ENCODE results near the gene TSPAN2. TPM values are rescaled to one million over a fixed set of nuclear protein-coding genes. Genes with fewer than 3 reads are reported as not detected.

Gene TSPAN2
- total and polyA plus RNA-seq, 4 donors = 26.2 to 83.0 (median 39.5) TPM

GRCh38 chr1:115088871-115089419 lies 358 bp downstream of the TSPAN2 start:
- intact Hi-C loops (cut with DNase I) = loop anchor here in 1 of 2 donors (5.0 kb wide), 1 partner anchor 332 kb away; the partner anchor contains the start of gene CSDE1
- 1 to 3% methylated on average over 22 to 25 of the region's 25 CpGs for WGBS, 2 donors
- Histone ChIP-seq H3K27me3 (ENCODE audit: control insufficient read depth in 1 of 2, insufficient read depth in 2 of 2, low read length in 1 of 2) (no peaks in the 10 kb centered on the region), H3K36me3 (ENCODE audit: control insufficient read depth in 1 of 2, insufficient read depth in 2 of 2, low read length in 1 of 2) (no peaks in the 10 kb centered on the region), H3K4me3 (ENCODE audit: low read length in 2 of 2) (peak overlapping the region; percentile 66 to 84), H3K9me3 (ENCODE audit: control insufficient read depth, low read length) (no peaks in the 10 kb centered on the region), H3K4me1 (ENCODE audit: control insufficient read depth in 1 of 2, insufficient read depth in 2 of 2, low read length in 2 of 2) (peaks cover 0 to 13% of the 10 kb centered on the region in 2 donors), H3K27ac (ENCODE audit: low read depth in 1 of 2, low read length in 2 of 2) (peak overlapping the region; percentile 85 to 99)
- ATAC-seq (ENCODE audit: low FRiP score) (peak; percentile 0), DNase-seq (no peak)

GRCh38 chr1:115088115-115088778 lies 1.1 kb downstream of the TSPAN2 start:
- Histone ChIP-seq H3K4me1 (ENCODE audit: control insufficient read depth in 1 of 2, insufficient read depth in 2 of 2, low read length in 2 of 2) (peaks cover 2 to 16% of the 10 kb centered on the region in 2 donors), H3K27me3 (ENCODE audit: control insufficient read depth in 1 of 2, insufficient read depth in 2 of 2, low read length in 1 of 2) (no peaks in the 10 kb centered on the region), H3K9me3 (ENCODE audit: control insufficient read depth, low read length) (no peaks in the 10 kb centered on the region), H3K4me3 (ENCODE audit: low read length in 2 of 2) (peak overlapping the region; percentile 66 to 84), H3K36me3 (ENCODE audit: control insufficient read depth in 1 of 2, insufficient read depth in 2 of 2, low read length in 1 of 2) (no peaks in the 10 kb centered on the region), H3K27ac (ENCODE audit: low read depth in 1 of 2, low read length in 2 of 2) (peak overlapping the region; percentile 85 to 99)
- 21 to 39% methylated on average over 5 of the region's 5 CpGs for WGBS, 2 donors
- no peak for ATAC-seq (ENCODE audit: low FRiP score)
- no peak for DNase-seq
- intact Hi-C loops (cut with DNase I) = loop anchor here in 1 of 2 donors (5.0 kb wide), 1 partner anchor 331 kb away; the partner anchor contains the start of gene CSDE1

- H3K4me3 ChIP-seq (ENCODE audit: low read length in 2 of 2) = no peak overlapping the region
- H3K27ac ChIP-seq (ENCODE audit: low read depth in 1 of 2, low read length in 2 of 2) = peak overlapping the region; percentile 0 to 1
- intact Hi-C loops (cut with DNase I) = loop anchor here in 1 of 2 donors (5.0 kb wide), 1 partner anchor 329 kb away; the partner anchor contains the start of gene CSDE1
- no peaks in the 10 kb centered on the region for H3K9me3 ChIP-seq (ENCODE audit: control insufficient read depth, low read length)
- ATAC-seq (ENCODE audit: low FRiP score) (no peak), DNase-seq (peak; percentile 49 to 76)
- 43 to 45% methylated on average over 9 of the region's 9 CpGs for WGBS, 2 donors
- H3K4me1 ChIP-seq (ENCODE audit: control insufficient read depth in 1 of 2, insufficient read depth in 2 of 2, low read length in 2 of 2) = peaks cover 2 to 16% of the 10 kb centered on the region in 2 donors
- no peaks in the 10 kb centered on the region for H3K27me3 ChIP-seq (ENCODE audit: control insufficient read depth in 1 of 2, insufficient read depth in 2 of 2, low read length in 1 of 2)
- H3K36me3 ChIP-seq (ENCODE audit: control insufficient read depth in 1 of 2, insufficient read depth in 2 of 2, low read length in 1 of 2) = no peaks in the 10 kb centered on the region
Measured at GRCh38 chr1:115086176-115086830, 3.0 kb downstream of the TSPAN2 start.

DNA sequence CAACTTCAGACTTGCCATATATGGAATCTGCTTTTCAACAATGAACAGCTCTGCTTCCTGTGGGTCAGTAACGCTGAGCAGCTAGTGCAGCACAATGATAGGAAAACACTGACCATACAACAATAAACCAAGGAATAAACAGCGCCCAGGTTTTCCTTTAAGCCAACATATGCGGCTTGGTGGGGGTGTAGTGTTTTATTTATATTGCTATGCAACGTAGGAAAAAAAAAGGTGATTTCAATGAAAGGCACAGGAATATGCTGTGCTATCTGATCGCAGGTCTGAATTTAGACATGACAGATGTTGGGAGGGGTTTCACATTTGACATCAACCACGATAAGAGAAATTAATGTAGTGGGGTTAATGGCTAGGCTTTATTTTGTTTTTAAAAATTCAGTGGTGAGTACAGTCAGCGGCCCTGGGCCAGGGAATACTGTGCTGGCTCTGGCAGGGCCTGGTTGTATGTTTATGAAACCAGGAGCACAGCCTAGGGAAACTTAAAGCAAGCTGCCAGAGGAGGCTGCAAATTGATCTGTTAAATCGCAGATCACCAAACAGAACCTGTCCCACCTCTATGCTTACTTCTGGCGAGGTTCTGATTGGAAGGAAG lies 4.3 kb downstream of the TSPAN2 start:
- H3K27ac ChIP-seq (ENCODE audit: low read depth in 1 of 2, low read length in 2 of 2) = peak overlapping the region; percentile 66 to 78
- peaks cover 2 to 16% of the 10 kb centered on the region in 2 donors for H3K4me1 ChIP-seq (ENCODE audit: control insufficient read depth in 1 of 2, insufficient read depth in 2 of 2, low read length in 2 of 2)
- no peaks in the 10 kb centered on the region for H3K9me3 ChIP-seq (ENCODE audit: control insufficient read depth, low read length)
- DNase-seq = peak in 1 of 2 donors; percentile 48
- ATAC-seq (ENCODE audit: low FRiP score) = peak; percentile 35
- WGBS, 2 donors = 4 to 8% methylated on average over 9 of the region's 9 CpGs
- H3K27me3 ChIP-seq (ENCODE audit: control insufficient read depth in 1 of 2, insufficient read depth in 2 of 2, low read length in 1 of 2) = no peaks in the 10 kb centered on the region
- no peaks in the 10 kb centered on the region for H3K36me3 ChIP-seq (ENCODE audit: control insufficient read depth in 1 of 2, insufficient read depth in 2 of 2, low read length in 1 of 2)
- H3K4me3 ChIP-seq (ENCODE audit: low read length in 2 of 2) = peak overlapping the region in 1 of 2 donors; percentile 21
- intact Hi-C loops (cut with DNase I) = loop anchor here in 1 of 2 donors (5.0 kb wide), 1 partner anchor 328 kb away; the partner anchor contains the start of gene CSDE1

DNA sequence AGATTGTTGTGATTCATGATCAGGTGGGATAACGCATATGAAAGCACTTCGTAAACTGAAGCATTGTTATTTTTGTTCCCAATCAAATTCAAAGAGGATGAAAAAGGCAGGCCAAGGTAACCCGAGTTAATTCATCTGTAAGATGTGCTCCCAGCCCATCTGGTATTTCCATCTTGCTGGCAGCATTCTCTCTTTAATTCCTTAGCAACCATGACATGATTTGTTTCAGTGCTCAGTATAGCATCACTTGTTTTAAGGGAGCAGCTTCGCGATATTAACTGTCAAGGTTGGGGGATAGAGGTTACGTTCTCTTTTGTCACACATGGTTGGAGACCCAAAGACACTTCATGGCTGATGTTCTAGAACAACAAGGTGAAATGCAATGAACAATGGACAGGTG lies 6.4 kb downstream of the TSPAN2 start:
- no peak overlapping the region for H3K4me3 ChIP-seq (ENCODE audit: low read length in 2 of 2)
- no peaks in the 10 kb centered on the region for H3K27me3 ChIP-seq (ENCODE audit: control insufficient read depth in 1 of 2, insufficient read depth in 2 of 2, low read length in 1 of 2)
- DNase-seq (no peak), ATAC-seq (ENCODE audit: low FRiP score) (no peak)
- 76 to 93% methylated on average over 6 of the region's 6 CpGs for WGBS, 2 donors
- intact Hi-C loops (cut with DNase I) = no loop called here
- H3K4me1 ChIP-seq (ENCODE audit: control insufficient read depth in 1 of 2, insufficient read depth in 2 of 2, low read length in 2 of 2) = peaks cover 2 to 15% of the 10 kb centered on the region in 2 donors
- peak overlapping the region; percentile 38 to 40 for H3K27ac ChIP-seq (ENCODE audit: low read depth in 1 of 2, low read length in 2 of 2)
- no peaks in the 10 kb centered on the region for H3K36me3 ChIP-seq (ENCODE audit: control insufficient read depth in 1 of 2, insufficient read depth in 2 of 2, low read length in 1 of 2)
- no peaks in the 10 kb centered on the region for H3K9me3 ChIP-seq (ENCODE audit: control insufficient read depth, low read length)

- DNase-seq = no peak
- Histone ChIP-seq H3K9me3 (ENCODE audit: control insufficient read depth, low read length) (no peaks in the 10 kb centered on the region), H3K27ac (ENCODE audit: low read depth in 1 of 2, low read length in 2 of 2) (no peak overlapping the region), H3K4me1 (ENCODE audit: control insufficient read depth in 1 of 2, insufficient read depth in 2 of 2, low read length in 2 of 2) (peaks cover 14 to 15% of the 10 kb centered on the region in 2 donors), H3K36me3 (ENCODE audit: control insufficient read depth in 1 of 2, insufficient read depth in 2 of 2, low read length in 1 of 2) (no peaks in the 10 kb centered on the region), H3K4me3 (ENCODE audit: low read length in 2 of 2) (no peak overlapping the region), H3K27me3 (ENCODE audit: control insufficient read depth in 1 of 2, insufficient read depth in 2 of 2, low read length in 1 of 2) (no peaks in the 10 kb centered on the region)
- ATAC-seq (ENCODE audit: low FRiP score) = no peak
- WGBS, 2 donors = 88 to 89% methylated on average over 4 of the region's 4 CpGs
- intact Hi-C loops (cut with DNase I) = no loop called here
Measured at GRCh38 chr1:115078708-115079107, 10.6 kb downstream of the TSPAN2 start.

GRCh38 chr1:115077984-115078330 lies 11.3 kb downstream of the TSPAN2 start:
- no peak for ATAC-seq (ENCODE audit: low FRiP score)
- no peak for DNase-seq
- Histone ChIP-seq H3K4me1 (ENCODE audit: control insufficient read depth in 1 of 2, insufficient read depth in 2 of 2, low read length in 2 of 2) (peaks cover 12 to 13% of the 10 kb centered on the region in 2 donors), H3K27ac (ENCODE audit: low read depth in 1 of 2, low read length in 2 of 2) (peak overlapping the region in 1 of 2 donors; percentile 39), H3K36me3 (ENCODE audit: control insufficient read depth in 1 of 2, insufficient read depth in 2 of 2, low read length in 1 of 2) (no peaks in the 10 kb centered on the region), H3K4me3 (ENCODE audit: low read length in 2 of 2) (no peak overlapping the region), H3K27me3 (ENCODE audit: control insufficient read depth in 1 of 2, insufficient read depth in 2 of 2, low read length in 1 of 2) (no peaks in the 10 kb centered on the region), H3K9me3 (ENCODE audit: control insufficient read depth, low read length) (no peaks in the 10 kb centered on the region)
- WGBS, 2 donors = 99 to 100% methylated on average over 1 of the region's 1 CpG
- intact Hi-C loops (cut with DNase I) = no loop called here

GRCh38 chr1:115077286-115077983 lies 11.9 kb downstream of the TSPAN2 start:
- H3K4me3 ChIP-seq (ENCODE audit: low read length in 2 of 2) = no peak overlapping the region
- peaks cover 9 to 12% of the 10 kb centered on the region in 2 donors for H3K4me1 ChIP-seq (ENCODE audit: control insufficient read depth in 1 of 2, insufficient read depth in 2 of 2, low read length in 2 of 2)
- H3K36me3 ChIP-seq (ENCODE audit: control insufficient read depth in 1 of 2, insufficient read depth in 2 of 2, low read length in 1 of 2) = no peaks in the 10 kb centered on the region
- no peak for ATAC-seq (ENCODE audit: low FRiP score)
- WGBS, 2 donors = 60 to 69% methylated on average over 5 of the region's 5 CpGs
- no peak for DNase-seq
- intact Hi-C loops (cut with DNase I) = no loop called here
- peak overlapping the region in 1 of 2 donors; percentile 39 for H3K27ac ChIP-seq (ENCODE audit: low read depth in 1 of 2, low read length in 2 of 2)
- no peaks in the 10 kb centered on the region for H3K9me3 ChIP-seq (ENCODE audit: control insufficient read depth, low read length)
- H3K27me3 ChIP-seq (ENCODE audit: control insufficient read depth in 1 of 2, insufficient read depth in 2 of 2, low read length in 1 of 2) = no peaks in the 10 kb centered on the region
